ENCODE data around the gene DEPP1. TPM values are rescaled to one million over a fixed set of nuclear protein-coding genes. Genes with fewer than 3 reads are reported as not detected.

DEPP1 gene
- total and polyA plus RNA-seq, 10 of the 15 experiments (the other 5 are each of a cell fraction or from before 2014, with no cell fraction given) = 1.7 to 12.1 (median 7.3) TPM

DNA sequence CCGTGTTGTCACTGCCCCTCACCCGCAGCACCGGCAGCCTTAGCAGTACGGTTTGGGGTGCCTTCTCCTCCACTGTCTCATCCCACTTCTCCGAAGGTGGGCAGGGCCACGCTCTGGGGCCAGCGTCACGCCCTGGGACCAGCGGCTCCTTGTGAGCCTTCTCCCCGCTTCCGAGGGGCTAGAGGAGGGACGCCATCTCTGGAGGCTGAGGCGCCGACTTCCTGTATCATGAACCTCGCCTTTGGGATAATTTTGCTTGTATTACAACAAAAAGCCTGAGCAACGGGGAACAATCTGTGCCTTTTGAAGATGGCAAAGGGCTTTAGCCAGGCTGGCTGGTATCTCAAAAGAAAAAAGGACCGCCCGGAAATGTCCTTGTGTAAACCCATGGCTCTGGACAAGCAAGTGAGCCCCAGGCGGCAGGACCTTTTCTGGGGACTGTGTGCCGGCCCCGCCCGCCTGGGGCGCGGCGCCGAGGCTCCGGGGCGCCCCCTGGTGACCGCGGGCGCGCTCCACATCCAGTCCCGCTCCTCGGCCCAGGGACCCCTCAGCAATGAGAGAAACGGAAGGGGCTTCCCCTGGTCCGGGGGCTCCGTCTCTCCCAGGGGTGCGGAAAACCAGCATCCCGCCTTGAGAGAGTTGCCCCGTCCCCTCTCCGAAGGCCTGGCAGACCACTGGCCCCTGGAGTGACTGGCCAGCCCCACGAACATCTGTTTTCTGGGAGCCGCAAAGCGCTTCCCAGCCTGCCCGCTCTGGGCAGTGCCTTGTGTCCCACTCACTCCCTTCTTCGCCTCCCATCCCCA, 3.8 kb downstream of the DEPP1 start:
- ChIA-PET SMC1A (ENCODE audit: uncharacterized antibody, unreplicated experiment) (interaction anchor here (0.6 to 2.5 kb wide), 11 partner anchors 9 to 42 kb away, joined by 3 to 36 read pairs (median 17); no protein-coding TSS in a partner anchor), RAD21 (ENCODE audit: unreplicated experiment) (interaction anchor here (1.6 to 7.7 kb wide), 7 partner anchors 10 to 42 kb away, joined by 9 to 124 read pairs (median 36); no protein-coding TSS in a partner anchor), CTCF (interaction anchor here (0.7 to 10.1 kb wide), 10 partner anchors 8 to 43 kb away, joined by 3 to 181 read pairs (median 14); no protein-coding TSS in a partner anchor), POLR2A (interaction anchor here (1.1 to 7.4 kb wide), 6 partner anchors 9 to 42 kb away, joined by 3 to 110 read pairs (median 9); no protein-coding TSS in a partner anchor)
- intact Hi-C loops (cut with micrococcal nuclease; ENCODE audit: unreplicated experiment) = loop anchor here (1.0 to 2.0 kb wide), 3 partner anchors 9 to 43 kb away; partner anchors contain the start of gene RASSF4
- peak overlapping the region; percentile 80 for H3K27ac ChIP-seq (ENCODE audit: control insufficient read depth, insufficient read depth)
- peaks cover 11% of the 10 kb centered on the region for H3K79me2 ChIP-seq (ENCODE audit: control insufficient read depth, insufficient read depth, low read length)
- H3K9me3 ChIP-seq (replicated peaks; ENCODE audit: control insufficient read depth, insufficient read depth, low read length) = no peaks in the 10 kb centered on the region
- FAIRE-seq (peak; percentile 56), ATAC-seq (peak; percentile 86), DNase-seq (ENCODE audit: low read depth, low spot score) (no peak)
- 1% methylated on average over 43 of the region's 46 CpGs for WGBS (ENCODE audit: insufficient coverage, insufficient replicate concordance, low lambda C conversion rate, missing lambda C conversion rate)
- in situ Hi-C loops (cut with MboI) = loop anchor here (5.0 to 25.0 kb wide), 2 partner anchors 43 to 1813 kb away; no protein-coding TSS in a partner anchor
- BruUV-seq (replicated peaks) = no TSS peak
- H3K4me2 ChIP-seq (ENCODE audit: control insufficient read depth, insufficient read depth) = peak overlapping the region; percentile 82
- peak overlapping the region; percentile 67; the same call in 1 of the 2 replicates for H3K4me3 ChIP-seq
- peak overlapping the region; percentile 66 for H2AFZ ChIP-seq (ENCODE audit: control insufficient read depth, low read depth, low read length)
- H3K27me3 ChIP-seq (replicated peaks in 1 of 2; ENCODE audit: control insufficient read depth in 2 of 2, insufficient read depth in 2 of 2, low read length in 1 of 2) = no peaks in the 10 kb centered on the region
- no peaks in the 10 kb centered on the region for H4K20me1 ChIP-seq (ENCODE audit: control insufficient read depth, insufficient read depth)
- H3K9ac ChIP-seq (ENCODE audit: control insufficient read depth, insufficient read depth, low read length) = peak overlapping the region; percentile 65
- H3K36me3 ChIP-seq (ENCODE audit: control insufficient read depth in 2 of 2, insufficient read depth in 2 of 2, low read length in 1 of 2) = peaks cover 0 to 8% of the 10 kb centered on the region in 2 experiments; a peak in 2 of 4 replicates
- peaks cover 50% of the 10 kb centered on the region for H3K4me1 ChIP-seq (ENCODE audit: control insufficient read depth, insufficient read depth, low read length)
- peak; percentile 72; the same call in 1 of the 2 replicates for TF ChIP-seq DPF2 (IDR thresholded peaks at IDR 0.05)
- peak; percentile 59 for TF ChIP-seq GATAD2B (conservative IDR thresholded peaks at IDR 0.05; ENCODE audit: low read depth)
- TF ChIP-seq, protein P1, sequence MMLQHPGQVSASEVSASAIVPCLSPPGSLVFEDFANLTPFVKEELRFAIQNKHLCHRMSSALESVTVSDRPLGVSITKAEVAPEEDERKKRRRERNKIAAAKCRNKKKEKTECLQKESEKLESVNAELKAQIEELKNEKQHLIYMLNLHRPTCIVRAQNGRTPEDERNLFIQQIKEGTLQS (IDR thresholded peaks at IDR 0.05; ENCODE audit: borderline replicate concordance, extremely low read depth, low read depth, low read length) = no peak
- peak in 1 of 2 experiments; percentile 42; a peak in 1 of 4 replicates for TF ChIP-seq BHLHE40 (IDR thresholded peaks at IDR 0.05; ENCODE audit: borderline replicate concordance in 1 of 2, low read depth in 2 of 2, low read length in 1 of 2)
- no peak for TF ChIP-seq NFYB (IDR thresholded peaks at IDR 0.05; ENCODE audit: insufficient read depth, low read depth, low read length)
- no peak for TF ChIP-seq PAX8 (IDR thresholded peaks at IDR 0.05)
- TF ChIP-seq BRCA1 (IDR thresholded peaks at IDR 0.05; ENCODE audit: low read depth, low read length) = 0 out of 2 replicates have a peak, but pooled peaks have one; percentile 15
- TF ChIP-seq TCF3 (IDR thresholded peaks at IDR 0.05; ENCODE audit: borderline replicate concordance, insufficient read depth, low read depth, low read length) = 0 out of 2 replicates have a peak, but pooled peaks have one; percentile 24
- TF ChIP-seq TBL1XR1 (IDR thresholded peaks at IDR 0.05; ENCODE audit: low read depth, low read length) = peak; percentile 59; the same call in 1 of the 2 replicates
- TF ChIP-seq NR2F1 (conservative IDR thresholded peaks at IDR 0.05) = peak; percentile 44
- no peak for TF ChIP-seq ETV6 (conservative IDR thresholded peaks at IDR 0.05 in 1 of 2, IDR thresholded peaks at IDR 0.05 in 1 of 2; ENCODE audit: borderline replicate concordance in 1 of 2, low read depth in 1 of 2)
- TF ChIP-seq, protein P2, sequence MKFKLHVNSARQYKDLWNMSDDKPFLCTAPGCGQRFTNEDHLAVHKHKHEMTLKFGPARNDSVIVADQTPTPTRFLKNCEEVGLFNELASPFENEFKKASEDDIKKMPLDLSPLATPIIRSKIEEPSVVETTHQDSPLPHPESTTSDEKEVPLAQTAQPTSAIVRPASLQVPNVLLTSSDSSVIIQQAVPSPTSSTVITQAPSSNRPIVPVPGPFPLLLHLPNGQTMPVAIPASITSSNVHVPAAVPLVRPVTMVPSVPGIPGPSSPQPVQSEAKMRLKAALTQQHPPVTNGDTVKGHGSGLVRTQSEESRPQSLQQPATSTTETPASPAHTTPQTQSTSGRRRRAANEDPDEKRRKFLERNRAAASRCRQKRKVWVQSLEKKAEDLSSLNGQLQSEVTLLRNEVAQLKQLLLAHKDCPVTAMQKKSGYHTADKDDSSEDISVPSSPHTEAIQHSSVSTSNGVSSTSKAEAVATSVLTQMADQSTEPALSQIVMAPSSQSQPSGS (IDR thresholded peaks at IDR 0.05; ENCODE audit: low read length) = no peak
- TF ChIP-seq KLF5 (IDR thresholded peaks at IDR 0.05; ENCODE audit: partially characterized antibody) = no peak
- TF ChIP-seq EP300 (IDR thresholded peaks at IDR 0.05; ENCODE audit: borderline replicate concordance in 1 of 2, control insufficient read depth in 1 of 2, low read depth in 2 of 2, low read length in 2 of 2) = 0 out of 4 replicates have a peak, but pooled peaks of 1 of the 2 experiments have one; percentile 23
- TF ChIP-seq MTA3 (IDR thresholded peaks at IDR 0.05; ENCODE audit: borderline replicate concordance, low read length) = no peak
- TF ChIP-seq CHD4 (IDR thresholded peaks at IDR 0.05) = no peak
